Uterus (tissue), 2 donors: ENCODE measurements around the gene KIF26B.

Experiments used
- POLR2A ChIP-seq, 2 donors: fragments of 450-650 bp; IDR thresholded peaks; one replicate each; pipeline ENCODE4 v1.6.1; 2016; ENCODE audit warnings: antibody characterized with exemption in 2 of 2, mild to moderate bottlenecking in 1 of 2, moderate library complexity in 1 of 2
- TF ChIP-seq, protein P1 (sequence below), 4 experiments: fragments of 200-600 bp in 2 of 4; fragments of 450-650 bp in 2 of 4; sonication (generic) in 2 of 4; IDR thresholded peaks; one replicate each; pipeline ENCODE4 v1.5.1; 2016 to 2019; ENCODE audit warnings: antibody characterized with exemption in 4 of 4, mild to moderate bottlenecking in 2 of 4, moderate library complexity in 1 of 4

- TF ChIP-seq, protein P1, sequence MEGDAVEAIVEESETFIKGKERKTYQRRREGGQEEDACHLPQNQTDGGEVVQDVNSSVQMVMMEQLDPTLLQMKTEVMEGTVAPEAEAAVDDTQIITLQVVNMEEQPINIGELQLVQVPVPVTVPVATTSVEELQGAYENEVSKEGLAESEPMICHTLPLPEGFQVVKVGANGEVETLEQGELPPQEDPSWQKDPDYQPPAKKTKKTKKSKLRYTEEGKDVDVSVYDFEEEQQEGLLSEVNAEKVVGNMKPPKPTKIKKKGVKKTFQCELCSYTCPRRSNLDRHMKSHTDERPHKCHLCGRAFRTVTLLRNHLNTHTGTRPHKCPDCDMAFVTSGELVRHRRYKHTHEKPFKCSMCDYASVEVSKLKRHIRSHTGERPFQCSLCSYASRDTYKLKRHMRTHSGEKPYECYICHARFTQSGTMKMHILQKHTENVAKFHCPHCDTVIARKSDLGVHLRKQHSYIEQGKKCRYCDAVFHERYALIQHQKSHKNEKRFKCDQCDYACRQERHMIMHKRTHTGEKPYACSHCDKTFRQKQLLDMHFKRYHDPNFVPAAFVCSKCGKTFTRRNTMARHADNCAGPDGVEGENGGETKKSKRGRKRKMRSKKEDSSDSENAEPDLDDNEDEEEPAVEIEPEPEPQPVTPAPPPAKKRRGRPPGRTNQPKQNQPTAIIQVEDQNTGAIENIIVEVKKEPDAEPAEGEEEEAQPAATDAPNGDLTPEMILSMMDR (IDR thresholded peaks at IDR 0.05): no peak
- TF ChIP-seq POLR2A (IDR thresholded peaks at IDR 0.05): no peak
These were observed 30.0 kb downstream of the KIF26B start for GRCh38 chr1:245184779-245185178.
